Amniotic stem cell (primary cell): ENCODE data around the gene SETSIP.
"Not testable (repeated sequence)": the region's sequence is repeated elsewhere in the genome, so short reads cannot be mapped to it uniquely, and the experiment has no call there.

Experiments used
- DNase-seq: peaks from one replicate; lab custom pipeline; 2025; lab: John Stamatoyannopoulos, UW

The SETSIP gene

GRCh38 chr1:92051948-92052347, 23.3 kb downstream of the SETSIP start:
- no peak for DNase-seq

- DNase-seq, result no peak
Observed at GRCh38 chr1:92045766-92046495, 29.3 kb downstream of the SETSIP start.

- DNase-seq, result no peak
Observed at GRCh38 chr1:92043621-92044020, 31.6 kb downstream of the SETSIP start.

- DNase-seq, result no peak
Observed at GRCh38 chr1:92040971-92041370, 34.2 kb downstream of the SETSIP start.

GRCh38 chr1:92038695-92039346, 36.4 kb downstream of the SETSIP start:
- DNase-seq, result no peak

GRCh38 chr1:92037400-92037799, 37.8 kb downstream of the SETSIP start:
- no peak for DNase-seq

GRCh38 chr1:92031281-92032110, 43.7 kb downstream of the SETSIP start:
- no peak for DNase-seq

GRCh38 chr1:92030656-92031107, 44.5 kb downstream of the SETSIP start:
- DNase-seq, result no peak

- DNase-seq, result no peak
Observed at GRCh38 chr1:92029241-92029922, 45.8 kb downstream of the SETSIP start.

- no peak for DNase-seq
Observed at GRCh38 chr1:92026806-92027205, 48.4 kb downstream of the SETSIP start.

GRCh38 chr1:92026042-92026441, 49.2 kb downstream of the SETSIP start:
- DNase-seq, result not testable (repeated sequence)
